GM23248 (cell line): ENCODE results near the gene PHF8. TPM values are rescaled to one million over a fixed set of nuclear protein-coding genes. Genes with fewer than 3 reads are reported as not detected.

Experiments
- DNase-seq: peaks from one replicate; pipeline ENCODE4 v3.0.0-alpha.2; 2015
- H2AFZ ChIP-seq: fragments of 200-600 bp; sonication (generic); 2 replicates; pipeline ENCODE4 v1.6.1; 2016; ENCODE audit warnings: antibody characterized with exemption
- H3F3A ChIP-seq: fragments of 200-600 bp; sonication (generic); 2 replicates; pipeline ENCODE4 v1.6.1; 2016; ENCODE audit warnings: mild to moderate bottlenecking, antibody characterized with exemption, mixed run types; ENCODE audit not compliant: insufficient read depth
- H3K27ac ChIP-seq: fragments of 200-600 bp; sonication (generic); 2 replicates; pipeline ENCODE4 v1.5.1; 2016; ENCODE audit warnings: mild to moderate bottlenecking
- H3K27me3 ChIP-seq: fragments of 200-600 bp; sonication (generic); replicated peaks from 2 replicates; pipeline ENCODE4 v1.6.1; 2016; ENCODE audit warnings: mild to moderate bottlenecking; ENCODE audit not compliant: insufficient read depth
- H3K36me3 ChIP-seq: fragments of 200-600 bp; sonication (generic); 2 replicates; pipeline ENCODE4 v1.6.1; 2016; ENCODE audit warnings: low read depth, mild to moderate bottlenecking
- H3K4me1 ChIP-seq: fragments of 200-600 bp; sonication (generic); 2 replicates; pipeline ENCODE4 v1.6.1; 2016; ENCODE audit warnings: mild to moderate bottlenecking; ENCODE audit not compliant: insufficient read depth
- H3K4me2 ChIP-seq: fragments of 200-600 bp; sonication (generic); one replicate; pipeline ENCODE4 v1.6.1; 2016; ENCODE audit warnings: mild to moderate bottlenecking; ENCODE audit not compliant: unreplicated experiment
- H3K4me3 ChIP-seq: fragments of 200-600 bp; sonication (generic); 2 replicates; pipeline ENCODE4 v1.5.1; 2016; ENCODE audit warnings: mild to moderate bottlenecking
- H3K79me2 ChIP-seq: fragments of 200-600 bp; sonication (generic); 2 replicates; pipeline ENCODE4 v1.6.1; 2016; ENCODE audit warnings: mild to moderate bottlenecking; ENCODE audit not compliant: insufficient read depth
- H3K9ac ChIP-seq: fragments of 200-600 bp; sonication (generic); 2 replicates; pipeline ENCODE4 v1.6.1; 2016; ENCODE audit warnings: mild to moderate bottlenecking
- H3K9me2 ChIP-seq: fragments of 200-600 bp; sonication (generic); 2 replicates; pipeline ENCODE4 v1.6.1; 2016; ENCODE audit warnings: mixed run types, mild to moderate bottlenecking, moderate library complexity; ENCODE audit not compliant: insufficient read depth
- H3K9me3 ChIP-seq: fragments of 200-600 bp; sonication (generic); one replicate; pipeline ENCODE4 v1.6.1; 2017; ENCODE audit warnings: low read depth
- H4K20me1 ChIP-seq: fragments of 200-600 bp; sonication (generic); 2 replicates; pipeline ENCODE4 v1.6.0; 2016; ENCODE audit not compliant: insufficient read depth
- EZH2 ChIP-seq: fragments of 200-600 bp; sonication (generic); IDR thresholded peaks from 2 replicates; pipeline ENCODE4 v1.6.1; 2018; ENCODE audit warnings: antibody characterized with exemption, mild to moderate bottlenecking; ENCODE audit not compliant: insufficient read depth, poor library complexity, severe bottlenecking
- EZH2phosphoT487 ChIP-seq: fragments of 200-600 bp; sonication (generic); IDR thresholded peaks from 2 replicates; pipeline ENCODE4 v1.6.1; 2018; ENCODE audit warnings: antibody characterized with exemption, moderate library complexity, mild to moderate bottlenecking, low read depth; ENCODE audit not compliant: insufficient read depth
- WGBS, 2 experiments: methylation state at CpG; one replicate each; pipeline ENCODE4 v1.1.6; 2015 to 2017; ENCODE audit warnings: low lambda C conversion rate in 2 of 2, low coverage in 1 of 2; ENCODE audit errors: missing lambda C conversion rate in 2 of 2; 5-methylcytosine and 5-hydroxymethylcytosine counted together
- in situ Hi-C: fragments of 300-500 bp; cut with MboI; formaldehyde crosslinking; loops from 2 replicates; pipeline ENCODE4 v1.15.0; 2020
- polyA plus RNA-seq: library from polyadenylated mRNA; unstranded; fragments of >200 nt; fragmentation: Nextera tagmentation; extraction: Ambion mirVana; gene quantifications from 2 replicates; pipeline ENCODE4 v1.2.1, GENCODE V29; 2016
- total RNA-seq: library from RNA; depleted of rRNA; stranded (reverse); fragments of >200 nt; shearing (Covaris generic); gene quantifications from 2 replicates; pipeline ENCODE4 v1.2.3, GENCODE V29; 2014

Gene PHF8
- total and polyA plus RNA-seq, 2 experiments from 2014 or later: 6.1 to 7.9 TPM

- H3F3A ChIP-seq: no peaks in the 10 kb centered on the region
- H3K9me3 ChIP-seq: no peaks in the 10 kb centered on the region
- H3K27ac ChIP-seq: no peak overlapping the region
- no peak overlapping the region for H2AFZ ChIP-seq
- no peaks in the 10 kb centered on the region for H3K36me3 ChIP-seq
- H3K4me3 ChIP-seq: no peak overlapping the region
- no peak overlapping the region for H3K9ac ChIP-seq
- no peaks in the 10 kb centered on the region for H4K20me1 ChIP-seq
- WGBS, 2 experiments: 92 to 100% methylated on average over 3 to 4 of the region's 4 CpGs
- H3K9me2 ChIP-seq: no peaks in the 10 kb centered on the region
- no peak overlapping the region for H3K4me2 ChIP-seq
- no peaks in the 10 kb centered on the region for H3K4me1 ChIP-seq
- no peaks in the 10 kb centered on the region for H3K27me3 ChIP-seq
- in situ Hi-C loops: no loop called here
- H3K79me2 ChIP-seq: no peaks in the 10 kb centered on the region
- no peak for DNase-seq
- TF ChIP-seq EZH2phosphoT487 (no peak), EZH2 (no peak)
These were observed 51.7 kb downstream of the PHF8 start for GRCh38 chrX:53992589-53992988.

- no peak for DNase-seq
- no peak overlapping the region for H2AFZ ChIP-seq
- in situ Hi-C loops: no loop called here
- no peak overlapping the region for H3K4me2 ChIP-seq
- no peak overlapping the region for H3K4me3 ChIP-seq
- H3F3A ChIP-seq: no peaks in the 10 kb centered on the region
- H3K4me1 ChIP-seq: no peaks in the 10 kb centered on the region
- H3K9me3 ChIP-seq: no peaks in the 10 kb centered on the region
- no peaks in the 10 kb centered on the region for H3K27me3 ChIP-seq
- no peaks in the 10 kb centered on the region for H3K9me2 ChIP-seq
- no peak overlapping the region for H3K9ac ChIP-seq
- 54 to 61% methylated on average over 2 of the region's 2 CpGs for WGBS, 2 experiments
- no peak overlapping the region for H3K27ac ChIP-seq
- no peaks in the 10 kb centered on the region for H3K36me3 ChIP-seq
- no peak for TF ChIP-seq EZH2phosphoT487
- no peak for TF ChIP-seq EZH2
- H3K79me2 ChIP-seq: no peaks in the 10 kb centered on the region
- no peaks in the 10 kb centered on the region for H4K20me1 ChIP-seq
These were observed 54.1 kb downstream of the PHF8 start for GRCh38 chrX:53990171-53990570.

GRCh38 chrX:53984895-53985294 is 59.4 kb downstream of the PHF8 start:
- TF ChIP-seq EZH2phosphoT487 (no peak), EZH2 (no peak)

GRCh38 chrX:53974529-53974928 is 69.7 kb downstream of the PHF8 start:
- no peaks in the 10 kb centered on the region for H3K27me3 ChIP-seq
- in situ Hi-C loops: no loop called here
- H3K79me2 ChIP-seq: no peaks in the 10 kb centered on the region

More at GRCh38 chrX:53984895-53985294, 59.4 kb downstream of the PHF8 start:
- no peaks in the 10 kb centered on the region for H3K36me3 ChIP-seq
- in situ Hi-C loops: no loop called here
- H3K9me2 ChIP-seq: no peaks in the 10 kb centered on the region
- H3K9ac ChIP-seq: no peak overlapping the region
- no peak for DNase-seq
- H3K27ac ChIP-seq: no peak overlapping the region
- H2AFZ ChIP-seq: no peak overlapping the region
- H3K79me2 ChIP-seq: no peaks in the 10 kb centered on the region
- no peaks in the 10 kb centered on the region for H3K4me1 ChIP-seq
- 99% methylated on average over 12 of the region's 12 CpGs for WGBS, 2 experiments
- H3F3A ChIP-seq: no peaks in the 10 kb centered on the region
- no peaks in the 10 kb centered on the region for H4K20me1 ChIP-seq
- no peaks in the 10 kb centered on the region for H3K27me3 ChIP-seq
- no peak overlapping the region for H3K4me2 ChIP-seq
- H3K4me3 ChIP-seq: no peak overlapping the region
- no peaks in the 10 kb centered on the region for H3K9me3 ChIP-seq

GRCh38 chrX:53969540-53969939 is 74.7 kb downstream of the PHF8 start:
- WGBS, 2 experiments: 88 to 92% methylated on average over 3 of the region's 3 CpGs
- no peak for DNase-seq

More at GRCh38 chrX:53974529-53974928, 69.7 kb downstream of the PHF8 start:
- Histone ChIP-seq H3K9me2 (no peaks in the 10 kb centered on the region), H3K36me3 (no peaks in the 10 kb centered on the region), H3K4me2 (no peak overlapping the region), H3K9me3 (no peaks in the 10 kb centered on the region), H2AFZ (no peak overlapping the region), H3K27ac (no peak overlapping the region), H3K4me3 (no peak overlapping the region), H3F3A (no peaks in the 10 kb centered on the region), H3K9ac (no peak overlapping the region), H3K4me1 (no peaks in the 10 kb centered on the region), H4K20me1 (no peaks in the 10 kb centered on the region)
- TF ChIP-seq EZH2phosphoT487 (no peak), EZH2 (no peak)
- DNase-seq: no peak
- 97 to 98% methylated on average over 6 of the region's 6 CpGs for WGBS, 2 experiments

More at GRCh38 chrX:53969540-53969939, 74.7 kb downstream of the PHF8 start:
- H3F3A ChIP-seq: no peaks in the 10 kb centered on the region
- no peaks in the 10 kb centered on the region for H3K36me3 ChIP-seq
- no peaks in the 10 kb centered on the region for H3K9me3 ChIP-seq
- H4K20me1 ChIP-seq: no peaks in the 10 kb centered on the region
- H3K79me2 ChIP-seq: no peaks in the 10 kb centered on the region
- no peak overlapping the region for H3K4me3 ChIP-seq
- no peak for TF ChIP-seq EZH2phosphoT487
- H3K27me3 ChIP-seq: no peaks in the 10 kb centered on the region
- in situ Hi-C loops: no loop called here
- H3K27ac ChIP-seq: no peak overlapping the region
- H3K4me2 ChIP-seq: no peak overlapping the region
- H3K9me2 ChIP-seq: no peaks in the 10 kb centered on the region
- H3K9ac ChIP-seq: no peak overlapping the region
- H3K4me1 ChIP-seq: no peaks in the 10 kb centered on the region
- H2AFZ ChIP-seq: no peak overlapping the region
